GM06990 (cell line): ENCODE data around the gene SATB1.

ENCODE experiments used
- DNase-seq: peaks from one replicate; pipeline ENCODE4 v3.0.0-alpha.2; 2011; ENCODE audit not compliant: insufficient read length; ENCODE audit errors: extremely low read depth
- H3K27me3 ChIP-seq: replicated peaks from 2 replicates; pipeline ENCODE4 v1.6.0; 2011; ENCODE audit warnings: low read length; ENCODE audit not compliant: control insufficient read depth, insufficient read depth
- H3K36me3 ChIP-seq: 2 replicates; pipeline ENCODE4 v1.5.1; 2011; ENCODE audit warnings: low read length; ENCODE audit not compliant: control insufficient read depth, insufficient read depth
- H3K4me3 ChIP-seq: replicated peaks from 2 replicates; pipeline ENCODE4 v1.5.1; 2011; ENCODE audit warnings: low read depth, mild to moderate bottlenecking, control low read depth, low read length
- TF ChIP-seq, protein P1 (sequence below): IDR thresholded peaks from 2 replicates; pipeline ENCODE4 v1.5.1; 2011; ENCODE audit warnings: low read length, control low read depth, mild to moderate bottlenecking, inconsistent platforms; ENCODE audit not compliant: insufficient read depth, poor library complexity, severe bottlenecking

The SATB1 gene

DNA sequence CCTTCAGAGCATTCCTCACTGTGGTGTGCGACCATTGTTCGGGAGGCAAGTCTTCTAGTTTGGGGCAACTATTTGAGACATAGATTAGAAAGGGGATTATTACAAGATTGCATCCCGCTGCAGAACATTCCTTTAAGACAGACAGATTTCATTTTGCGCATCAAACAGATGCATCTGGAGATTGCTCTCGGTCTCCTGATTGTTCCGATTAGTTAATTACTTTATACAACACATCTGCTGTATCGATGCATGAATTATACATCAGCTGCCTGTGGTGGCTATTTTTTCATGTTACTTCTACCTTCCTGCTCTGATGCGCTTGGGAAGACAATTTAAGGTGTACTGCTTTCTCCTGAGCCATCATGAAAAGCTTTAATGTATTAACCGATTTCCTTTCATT is 10.0 kb downstream of the SATB1 start:
- TF ChIP-seq, protein P1, sequence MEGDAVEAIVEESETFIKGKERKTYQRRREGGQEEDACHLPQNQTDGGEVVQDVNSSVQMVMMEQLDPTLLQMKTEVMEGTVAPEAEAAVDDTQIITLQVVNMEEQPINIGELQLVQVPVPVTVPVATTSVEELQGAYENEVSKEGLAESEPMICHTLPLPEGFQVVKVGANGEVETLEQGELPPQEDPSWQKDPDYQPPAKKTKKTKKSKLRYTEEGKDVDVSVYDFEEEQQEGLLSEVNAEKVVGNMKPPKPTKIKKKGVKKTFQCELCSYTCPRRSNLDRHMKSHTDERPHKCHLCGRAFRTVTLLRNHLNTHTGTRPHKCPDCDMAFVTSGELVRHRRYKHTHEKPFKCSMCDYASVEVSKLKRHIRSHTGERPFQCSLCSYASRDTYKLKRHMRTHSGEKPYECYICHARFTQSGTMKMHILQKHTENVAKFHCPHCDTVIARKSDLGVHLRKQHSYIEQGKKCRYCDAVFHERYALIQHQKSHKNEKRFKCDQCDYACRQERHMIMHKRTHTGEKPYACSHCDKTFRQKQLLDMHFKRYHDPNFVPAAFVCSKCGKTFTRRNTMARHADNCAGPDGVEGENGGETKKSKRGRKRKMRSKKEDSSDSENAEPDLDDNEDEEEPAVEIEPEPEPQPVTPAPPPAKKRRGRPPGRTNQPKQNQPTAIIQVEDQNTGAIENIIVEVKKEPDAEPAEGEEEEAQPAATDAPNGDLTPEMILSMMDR: no peak
- no peak for DNase-seq
- Histone ChIP-seq H3K27me3 (no peaks in the 10 kb centered on the region), H3K36me3 (no peaks in the 10 kb centered on the region), H3K4me3 (no peak overlapping the region)

DNA sequence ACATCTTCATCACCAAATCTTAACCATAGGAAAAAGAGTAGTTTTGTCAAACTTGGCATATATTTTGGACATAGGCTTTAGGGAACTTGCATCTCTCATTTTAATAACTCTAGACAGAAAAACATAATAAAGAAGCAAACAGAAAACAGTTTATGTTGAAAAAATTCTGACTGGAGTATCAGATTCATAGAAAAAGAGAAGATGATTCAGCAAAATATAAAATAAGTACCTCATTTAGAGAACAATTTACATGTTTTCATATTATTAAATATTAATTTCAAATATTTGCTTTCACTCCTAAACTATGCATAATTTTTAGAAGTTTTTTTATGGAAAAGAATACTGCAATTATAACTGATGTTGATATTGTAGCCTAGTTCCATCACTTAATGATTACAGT is 12.5 kb downstream of the SATB1 start:
- H3K36me3 ChIP-seq: no peaks in the 10 kb centered on the region
- no peak overlapping the region for H3K4me3 ChIP-seq
- H3K27me3 ChIP-seq: no peaks in the 10 kb centered on the region
- DNase-seq: no peak
- TF ChIP-seq, protein P1: no peak

DNA sequence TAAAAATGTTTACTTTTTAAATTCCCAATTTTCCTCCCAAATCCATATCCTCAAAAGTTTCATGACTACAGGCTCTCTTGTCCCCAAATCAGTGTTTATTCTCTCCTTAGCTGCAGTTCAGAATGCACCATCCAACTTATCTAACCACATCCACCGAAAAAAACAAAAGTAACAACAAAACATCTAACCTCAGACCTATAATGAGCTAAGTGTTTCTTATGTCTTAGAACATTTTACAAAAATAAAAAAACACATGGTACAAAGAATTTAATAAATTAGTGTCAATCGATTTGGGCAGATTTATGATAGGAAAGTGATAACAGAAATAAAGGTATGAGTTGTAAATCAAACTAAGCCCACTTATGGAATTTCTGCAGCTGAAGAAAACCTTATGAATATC is 13.6 kb downstream of the SATB1 start:
- TF ChIP-seq, protein P1: no peak
- no peak overlapping the region for H3K4me3 ChIP-seq
- no peaks in the 10 kb centered on the region for H3K27me3 ChIP-seq
- no peaks in the 10 kb centered on the region for H3K36me3 ChIP-seq
- DNase-seq: no peak

DNA sequence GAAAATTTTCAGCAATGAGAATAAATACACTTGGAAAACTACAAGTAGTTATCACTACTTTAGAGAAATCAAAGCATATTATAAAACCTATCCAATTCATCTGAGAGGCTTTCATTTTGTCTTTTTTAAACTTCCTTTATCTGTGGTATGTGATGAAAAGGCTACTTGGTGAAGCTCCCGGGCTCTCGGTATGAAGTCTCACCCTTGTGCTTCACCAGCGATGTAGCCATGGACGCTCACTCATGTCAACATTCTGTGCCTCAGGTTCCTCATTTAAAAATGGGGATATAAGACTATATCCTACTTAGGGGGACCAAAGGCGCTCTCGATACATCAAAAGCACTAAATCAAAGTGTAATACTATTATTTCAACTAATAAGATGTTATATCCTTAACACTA is 14.9 kb downstream of the SATB1 start:
- no peak for DNase-seq
- H3K36me3 ChIP-seq: no peaks in the 10 kb centered on the region
- TF ChIP-seq, protein P1: no peak

DNA sequence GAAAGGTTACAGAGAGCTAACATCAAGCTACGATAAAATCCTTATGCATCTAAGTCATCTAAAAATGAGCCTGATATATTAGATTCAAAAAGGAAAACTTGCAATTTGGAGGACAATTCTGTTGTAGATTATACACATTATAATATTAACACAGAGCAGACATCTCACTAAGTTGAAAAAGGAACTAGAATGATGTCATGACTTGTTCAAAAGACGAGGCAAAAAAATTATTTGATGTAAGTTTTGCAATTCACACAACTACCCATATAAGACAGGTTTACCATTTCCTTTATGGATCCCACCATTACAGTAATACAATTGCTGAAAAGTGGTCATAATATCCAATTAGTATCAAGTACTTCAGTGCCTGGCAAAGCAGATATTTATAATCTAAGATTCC is 15.9 kb downstream of the SATB1 start:
- Histone ChIP-seq H3K4me3 (no peak overlapping the region), H3K36me3 (no peaks in the 10 kb centered on the region), H3K27me3 (no peaks in the 10 kb centered on the region)
- TF ChIP-seq, protein P1: no peak
- DNase-seq: no peak

More for the DNA sequence above, 14.9 kb downstream of the SATB1 start:
- Histone ChIP-seq H3K4me3 (no peak overlapping the region), H3K27me3 (no peaks in the 10 kb centered on the region)

DNA sequence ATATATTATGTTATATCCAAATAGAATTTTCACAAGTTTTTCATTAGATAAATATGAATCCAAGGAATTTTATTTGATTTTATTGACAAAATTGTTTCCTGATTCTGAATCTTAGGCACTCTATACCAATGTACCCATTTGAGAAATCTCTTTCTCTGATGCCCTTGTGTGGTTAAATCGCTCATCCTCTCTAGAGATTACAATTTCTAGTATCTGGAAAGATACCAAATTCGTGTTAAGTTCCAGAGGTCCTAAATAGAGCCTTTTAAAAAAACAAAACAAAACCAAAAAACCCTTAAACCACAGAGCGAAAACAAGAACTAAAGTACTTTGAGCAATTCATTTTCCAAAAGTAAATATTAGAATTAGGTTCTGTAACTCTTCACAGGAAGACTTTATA is 20.0 kb downstream of the SATB1 start:
- TF ChIP-seq, protein P1: no peak
- DNase-seq: no peak
- H3K27me3 ChIP-seq: no peaks in the 10 kb centered on the region
- no peak overlapping the region for H3K4me3 ChIP-seq
- no peaks in the 10 kb centered on the region for H3K36me3 ChIP-seq
